Bronchus fibroblast of lung (primary cell): ENCODE results near the gene SPC24. TPM values are rescaled to one million over a fixed set of nuclear protein-coding genes. Genes with fewer than 3 reads are reported as not detected.

ENCODE experiments used
- total RNA-seq: library from RNA; depleted of rRNA; stranded (reverse); fragments of >200 nt; gene quantifications from 2 replicates; pipeline ENCODE4 v1.2.3, GENCODE V29; 2015

SPC24 gene, protein sequence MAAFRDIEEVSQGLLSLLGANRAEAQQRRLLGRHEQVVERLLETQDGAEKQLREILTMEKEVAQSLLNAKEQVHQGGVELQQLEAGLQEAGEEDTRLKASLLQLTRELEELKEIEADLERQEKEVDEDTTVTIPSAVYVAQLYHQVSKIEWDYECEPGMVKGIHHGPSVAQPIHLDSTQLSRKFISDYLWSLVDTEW
- 71.6 and 83.8 TPM in 2 replicates for total RNA-seq

DNA sequence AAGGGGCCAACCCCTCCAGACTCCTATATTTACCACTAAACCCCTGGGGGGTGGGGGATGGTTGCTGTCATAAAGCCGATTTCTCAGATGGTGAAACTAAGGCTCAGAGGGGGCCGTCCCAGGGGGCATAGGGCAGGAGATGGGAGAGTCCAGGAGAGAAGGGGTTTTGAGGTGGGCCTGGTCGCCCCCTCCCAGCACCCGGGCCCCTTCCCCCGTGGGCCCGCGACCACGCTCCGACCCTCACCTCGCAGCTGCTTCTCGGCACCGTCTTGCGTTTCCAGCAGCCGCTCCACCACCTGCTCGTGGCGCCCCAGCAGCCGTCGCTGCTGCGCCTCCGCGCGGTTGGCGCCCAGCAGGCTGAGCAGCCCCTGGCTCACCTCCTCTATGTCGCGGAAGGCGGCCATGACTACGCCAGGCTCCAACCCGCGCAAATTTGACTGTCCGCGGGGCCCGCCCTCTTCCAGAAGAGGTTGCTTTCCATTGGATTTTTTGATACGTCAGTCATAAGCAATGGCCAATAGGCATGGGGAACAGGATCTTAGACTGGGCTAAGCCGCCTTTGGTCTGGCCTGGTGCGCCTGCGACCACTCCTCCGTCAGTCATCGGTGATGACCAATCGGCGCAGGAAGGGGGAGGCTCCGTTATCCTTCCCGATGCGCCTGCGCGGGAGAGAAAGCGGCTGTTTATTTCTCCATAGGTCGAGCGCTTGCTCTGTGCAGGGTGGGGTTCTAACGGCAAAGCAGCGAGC lies at the start of gene SPC24:
Gene SPC24 (minus strand): TSS at position 410 of the 748 bp plus-strand sequence. CDS start 6 bp downstream, at position 404.

DNA sequence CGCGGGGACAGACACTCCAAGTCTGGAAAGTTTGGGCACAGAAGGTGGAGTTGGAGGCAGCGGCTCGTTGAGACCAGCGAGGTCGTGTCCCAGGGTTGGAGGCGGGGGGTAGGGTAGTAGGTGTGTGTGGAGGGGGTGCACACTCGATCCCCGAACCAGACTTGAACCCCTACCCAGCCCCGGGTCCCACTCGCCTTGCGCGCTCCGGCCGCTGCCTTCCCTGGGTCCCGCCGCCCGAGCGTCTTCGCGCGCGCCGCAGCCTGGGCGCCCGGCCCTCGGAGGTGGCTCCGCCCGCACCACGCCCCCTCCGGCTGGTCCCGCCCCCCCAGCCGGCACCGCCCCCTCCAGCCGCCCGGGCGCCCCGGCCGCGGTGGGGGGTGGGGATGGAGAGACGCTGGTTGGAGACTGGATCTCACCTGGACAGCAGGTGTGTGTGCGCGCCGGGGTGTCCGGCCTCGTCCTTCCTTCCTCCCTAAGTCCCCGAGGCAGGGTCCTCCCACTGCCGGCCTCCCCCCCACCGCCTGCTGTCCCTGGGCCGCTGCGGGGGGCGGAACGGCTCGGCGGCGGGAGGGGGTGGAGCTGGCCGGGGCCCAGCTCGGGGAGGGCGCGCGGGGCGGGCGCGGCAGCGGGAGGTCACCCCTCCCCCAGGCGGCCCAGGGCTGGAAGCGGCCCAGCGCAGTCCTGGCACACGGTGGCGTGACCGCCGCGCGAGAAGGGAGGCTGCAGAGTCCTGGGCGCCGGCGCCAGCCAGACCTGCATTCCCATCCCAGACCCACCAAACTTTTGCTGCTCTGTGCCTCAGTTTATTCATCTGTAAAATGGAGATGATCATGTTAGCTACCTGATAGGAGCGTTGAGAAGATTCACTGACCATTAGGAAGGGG lies 42.0 kb upstream of the SPC24 start, which contains the start of gene KANK2:
Gene KANK2 (minus strand): TSS at position 255 of the 884 bp plus-strand sequence. CDS start 3,034 bp downstream, outside the sequence.

Other genes with a start within 250 kb of the SPC24 start
- 83.4 and 94.5 TPM in 2 replicates for gene YIPF2, start 227.1 kb downstream of the SPC24 start, total RNA-seq
- gene TIMM29, start 227.0 kb downstream of the SPC24 start, total RNA-seq, result 23.9 and 30.0 TPM in 2 replicates
- 85.2 and 97.4 TPM in 2 replicates for gene SMARCA4, start 194.8 kb downstream of the SPC24 start, total RNA-seq
- 266 and 278 TPM in 2 replicates for gene LDLR, start 66.3 kb downstream of the SPC24 start, total RNA-seq
- 168 and 234 TPM in 2 replicates for gene KANK2, start 41.8 kb upstream of the SPC24 start, total RNA-seq
- gene ANGPTL8, start 83.8 kb upstream of the SPC24 start, total RNA-seq, result not detected in 2 replicates
- 7.1 and 10.8 TPM in 2 replicates for gene DOCK6, start 106.7 kb upstream of the SPC24 start, total RNA-seq
- gene TSPAN16, start 140.4 kb upstream of the SPC24 start, total RNA-seq, result not detected in 2 replicates
- 4.0 and 5.5 TPM in 2 replicates for gene RAB3D, start 183.9 kb upstream of the SPC24 start, total RNA-seq
- gene TMEM205, start 190.5 kb upstream of the SPC24 start, total RNA-seq, result 135 and 145 TPM in 2 replicates
- 2.5 and 6.7 TPM in 2 replicates for gene CCDC159, start 190.7 kb upstream of the SPC24 start, total RNA-seq
- gene PLPPR2, start 199.7 kb upstream of the SPC24 start, total RNA-seq, result 8.6 and 13.5 TPM in 2 replicates
- 1.7 and 2.1 TPM in 2 replicates for gene SWSAP1, start 218.9 kb upstream of the SPC24 start, total RNA-seq
- 12.4 and 15.3 TPM in 2 replicates for gene EPOR, start 228.5 kb upstream of the SPC24 start, total RNA-seq